GM23338 (cell line): ENCODE results near the gene AKAP13. TPM values are rescaled to one million over a fixed set of nuclear protein-coding genes. Genes with fewer than 3 reads are reported as not detected.

ENCODE experiments used
- ATAC-seq: fragments of 200-7000 bp; cut with Tn5 transposase; 3 replicates; pipeline ENCODE4 v1.9.1; 2020
- DNase-seq: peaks from one replicate; pipeline ENCODE4 v3.0.0-alpha.2; 2015; ENCODE audit warnings: low spot score
- H2AFZ ChIP-seq: fragments of 200-600 bp; sonication (generic); 2 replicates; pipeline ENCODE4 v1.8.0; 2016; ENCODE audit warnings: antibody characterized with exemption, mild to moderate bottlenecking, moderate library complexity
- H3F3A ChIP-seq: fragments of 200-600 bp; sonication (generic); replicated peaks from 2 replicates; pipeline ENCODE4 v1.8.0; 2017; ENCODE audit warnings: antibody characterized with exemption, mixed run types, low read depth
- H3K27ac ChIP-seq: fragments of 200-600 bp; sonication (generic); 2 replicates; pipeline ENCODE4 v1.6.1; 2016; ENCODE audit warnings: low read depth
- H3K27me3 ChIP-seq: fragments of 200-600 bp; sonication (generic); 2 replicates; pipeline ENCODE4 v1.8.0; 2016; ENCODE audit warnings: mild to moderate bottlenecking, mixed run types, moderate library complexity; ENCODE audit not compliant: insufficient read depth
- H3K36me3 ChIP-seq: fragments of 200-600 bp; sonication (generic); 2 replicates; pipeline ENCODE4 v1.8.0; 2016; ENCODE audit warnings: mild to moderate bottlenecking; ENCODE audit not compliant: insufficient read depth
- H3K4me1 ChIP-seq: fragments of 200-600 bp; sonication (generic); 2 replicates; pipeline ENCODE4 v1.8.0; 2016; ENCODE audit warnings: mild to moderate bottlenecking, moderate library complexity; ENCODE audit not compliant: insufficient read depth
- H3K4me2 ChIP-seq: fragments of 200-600 bp; sonication (generic); 2 replicates; pipeline ENCODE4 v1.7.1; 2017; ENCODE audit warnings: mixed run types
- H3K4me3 ChIP-seq: fragments of 200-600 bp; sonication (generic); 2 replicates; pipeline ENCODE4 v1.6.1; 2016; ENCODE audit warnings: mixed run types
- H3K79me2 ChIP-seq: fragments of 200-600 bp; sonication (generic); replicated peaks from 2 replicates; pipeline ENCODE4 v1.8.0; 2017; ENCODE audit warnings: mild to moderate bottlenecking; ENCODE audit not compliant: insufficient read depth
- H3K9me2 ChIP-seq: fragments of 200-600 bp; sonication (generic); 2 replicates; pipeline ENCODE4 v1.8.0; 2017; ENCODE audit not compliant: insufficient read depth
- H4K20me1 ChIP-seq: fragments of 200-600 bp; sonication (generic); replicated peaks from 2 replicates; pipeline ENCODE4 v1.8.0; 2017; ENCODE audit warnings: mild to moderate bottlenecking; ENCODE audit not compliant: insufficient read depth
- H3K27ac Mint-ChIP-seq: 2 replicates; pipeline ENCODE4 v1.8.0; 2020; ENCODE audit warnings: inconsistent platforms, mild to moderate bottlenecking, moderate library complexity, mixed read lengths
- H3K27me3 Mint-ChIP-seq: 3 replicates; pipeline ENCODE4 v1.8.0; 2022; ENCODE audit warnings: low read depth, mild to moderate bottlenecking, moderate library complexity, mixed read lengths, inconsistent platforms; ENCODE audit not compliant: insufficient read depth, poor library complexity
- H3K36me3 Mint-ChIP-seq: 3 replicates; pipeline ENCODE4 v1.8.0; 2021; ENCODE audit warnings: low read depth, mild to moderate bottlenecking, inconsistent platforms, moderate library complexity, mixed read lengths
- H3K4me1 Mint-ChIP-seq: 3 replicates; pipeline ENCODE4 v1.8.0; 2020; ENCODE audit warnings: mild to moderate bottlenecking, inconsistent platforms, mixed read lengths
- H3K4me3 Mint-ChIP-seq: 3 replicates; pipeline ENCODE4 v1.8.0; 2021; ENCODE audit warnings: moderate library complexity, mild to moderate bottlenecking, inconsistent platforms, mixed read lengths
- H3K9me3 Mint-ChIP-seq: 3 replicates; pipeline ENCODE4 v1.8.0; 2020; ENCODE audit warnings: moderate library complexity, mild to moderate bottlenecking, inconsistent platforms, mixed read lengths
- CREB1 ChIP-seq: fragments of 250-450 bp; sonication (Bioruptor Pico); IDR thresholded peaks from 2 replicates; pipeline ENCODE4 v1.5.0; 2020; ENCODE audit warnings: low read depth, mild to moderate bottlenecking, moderate library complexity
- EZH2 ChIP-seq: fragments of 200-600 bp; sonication (generic); IDR thresholded peaks from one replicate; pipeline ENCODE4 v1.8.0; 2017; ENCODE audit warnings: antibody characterized with exemption, mild to moderate bottlenecking, low read depth; ENCODE audit not compliant: unreplicated experiment
- EZH2phosphoT487 ChIP-seq: fragments of 200-600 bp; sonication (generic); IDR thresholded peaks from one replicate; pipeline ENCODE4 v1.8.1; 2018; ENCODE audit warnings: antibody characterized with exemption; ENCODE audit not compliant: unreplicated experiment
- NANOG ChIP-seq: IDR thresholded peaks from 2 replicates; pipeline ENCODE4 v1.6.1; 2016; ENCODE audit warnings: antibody characterized with exemption, borderline replicate concordance
- STAT1 ChIP-seq: IDR thresholded peaks from one replicate; pipeline ENCODE4 v1.6.1; 2016; ENCODE audit warnings: antibody characterized with exemption; ENCODE audit not compliant: unreplicated experiment
- ZNF114 ChIP-seq: fragments of 250-450 bp; sonication (Bioruptor Pico); IDR thresholded peaks from 2 replicates; pipeline ENCODE4 v1.5.0; 2020; ENCODE audit warnings: mild to moderate bottlenecking, moderate library complexity
- ZNF331 ChIP-seq: fragments of 250-450 bp; sonication (Bioruptor Pico); IDR thresholded peaks from 2 replicates; pipeline ENCODE4 v1.5.0; 2020; ENCODE audit warnings: low read depth, mild to moderate bottlenecking, moderate library complexity
- polyA plus RNA-seq: library from polyadenylated mRNA; unstranded; fragments of >200 nt; fragmentation: Nextera tagmentation; extraction: Ambion mirVana; gene quantifications from 2 replicates; pipeline ENCODE4 v1.2.1, GENCODE V29; 2016
- total RNA-seq: library from RNA; depleted of rRNA; stranded (reverse); fragments of >200 nt; shearing (Covaris generic); gene quantifications from 2 replicates; pipeline ENCODE4 v1.2.3, GENCODE V29; 2014
- TF ChIP-seq, protein P1 (sequence below): fragments of 250-450 bp; sonication (Bioruptor Pico); IDR thresholded peaks from 2 replicates; pipeline ENCODE4 v1.5.0; 2020; ENCODE audit warnings: mild to moderate bottlenecking, moderate library complexity
- TF ChIP-seq, protein P2 (sequence below): IDR thresholded peaks from 2 replicates; pipeline ENCODE4 v1.6.1; 2016; ENCODE audit warnings: antibody characterized with exemption
- TF ChIP-seq, protein P3 (sequence below), 2 experiments: fragments of 200-600 bp in 1 of 2; sonication (generic) in 1 of 2; conservative IDR thresholded peaks; 2 replicates each; pipeline versions ENCODE4 v1.5.1 to v1.6.1; 2016 to 2017; ENCODE audit warnings: antibody characterized with exemption in 2 of 2, low read depth in 2 of 2, mild to moderate bottlenecking in 2 of 2, moderate library complexity in 1 of 2
- TF ChIP-seq, protein P4 (sequence below): IDR thresholded peaks from one replicate; pipeline ENCODE4 v1.6.1; 2018; ENCODE audit warnings: antibody characterized with exemption; ENCODE audit not compliant: unreplicated experiment

Gene AKAP13
- total and polyA plus RNA-seq, 2 experiments from 2014 or later: 46.2 to 60.7 TPM

DNA sequence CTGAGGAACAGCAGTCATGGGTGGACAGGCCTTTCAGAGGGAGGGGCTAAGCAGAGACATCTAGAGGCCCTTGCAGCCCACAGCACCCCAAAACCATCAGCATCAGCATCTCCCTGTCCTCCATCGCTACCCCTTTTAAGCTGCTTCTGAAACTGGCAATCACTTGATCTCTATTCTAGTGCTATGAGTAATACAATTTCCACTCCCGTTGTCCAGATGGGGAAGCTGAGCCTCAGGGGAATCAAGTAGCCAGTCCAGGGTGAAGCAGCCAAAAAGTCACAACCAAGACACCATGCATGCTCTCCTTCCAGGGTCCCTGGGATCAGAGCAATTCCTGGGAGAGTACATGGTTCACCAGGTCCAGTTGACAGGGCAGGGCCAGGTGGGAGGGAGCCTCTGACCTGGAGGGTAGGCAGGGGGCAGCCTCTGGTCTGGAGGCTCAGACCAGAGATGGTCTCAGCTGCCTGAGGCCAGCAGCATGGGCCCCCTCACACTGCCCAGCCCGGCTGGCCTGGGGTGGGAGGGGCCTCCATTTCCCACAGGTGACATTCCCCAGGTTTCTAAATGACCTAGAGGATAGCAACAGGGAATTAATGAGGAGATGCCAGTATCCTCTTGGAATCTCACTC, 384.4 kb downstream of the AKAP13 start (continued):
- TF ChIP-seq, protein P1, sequence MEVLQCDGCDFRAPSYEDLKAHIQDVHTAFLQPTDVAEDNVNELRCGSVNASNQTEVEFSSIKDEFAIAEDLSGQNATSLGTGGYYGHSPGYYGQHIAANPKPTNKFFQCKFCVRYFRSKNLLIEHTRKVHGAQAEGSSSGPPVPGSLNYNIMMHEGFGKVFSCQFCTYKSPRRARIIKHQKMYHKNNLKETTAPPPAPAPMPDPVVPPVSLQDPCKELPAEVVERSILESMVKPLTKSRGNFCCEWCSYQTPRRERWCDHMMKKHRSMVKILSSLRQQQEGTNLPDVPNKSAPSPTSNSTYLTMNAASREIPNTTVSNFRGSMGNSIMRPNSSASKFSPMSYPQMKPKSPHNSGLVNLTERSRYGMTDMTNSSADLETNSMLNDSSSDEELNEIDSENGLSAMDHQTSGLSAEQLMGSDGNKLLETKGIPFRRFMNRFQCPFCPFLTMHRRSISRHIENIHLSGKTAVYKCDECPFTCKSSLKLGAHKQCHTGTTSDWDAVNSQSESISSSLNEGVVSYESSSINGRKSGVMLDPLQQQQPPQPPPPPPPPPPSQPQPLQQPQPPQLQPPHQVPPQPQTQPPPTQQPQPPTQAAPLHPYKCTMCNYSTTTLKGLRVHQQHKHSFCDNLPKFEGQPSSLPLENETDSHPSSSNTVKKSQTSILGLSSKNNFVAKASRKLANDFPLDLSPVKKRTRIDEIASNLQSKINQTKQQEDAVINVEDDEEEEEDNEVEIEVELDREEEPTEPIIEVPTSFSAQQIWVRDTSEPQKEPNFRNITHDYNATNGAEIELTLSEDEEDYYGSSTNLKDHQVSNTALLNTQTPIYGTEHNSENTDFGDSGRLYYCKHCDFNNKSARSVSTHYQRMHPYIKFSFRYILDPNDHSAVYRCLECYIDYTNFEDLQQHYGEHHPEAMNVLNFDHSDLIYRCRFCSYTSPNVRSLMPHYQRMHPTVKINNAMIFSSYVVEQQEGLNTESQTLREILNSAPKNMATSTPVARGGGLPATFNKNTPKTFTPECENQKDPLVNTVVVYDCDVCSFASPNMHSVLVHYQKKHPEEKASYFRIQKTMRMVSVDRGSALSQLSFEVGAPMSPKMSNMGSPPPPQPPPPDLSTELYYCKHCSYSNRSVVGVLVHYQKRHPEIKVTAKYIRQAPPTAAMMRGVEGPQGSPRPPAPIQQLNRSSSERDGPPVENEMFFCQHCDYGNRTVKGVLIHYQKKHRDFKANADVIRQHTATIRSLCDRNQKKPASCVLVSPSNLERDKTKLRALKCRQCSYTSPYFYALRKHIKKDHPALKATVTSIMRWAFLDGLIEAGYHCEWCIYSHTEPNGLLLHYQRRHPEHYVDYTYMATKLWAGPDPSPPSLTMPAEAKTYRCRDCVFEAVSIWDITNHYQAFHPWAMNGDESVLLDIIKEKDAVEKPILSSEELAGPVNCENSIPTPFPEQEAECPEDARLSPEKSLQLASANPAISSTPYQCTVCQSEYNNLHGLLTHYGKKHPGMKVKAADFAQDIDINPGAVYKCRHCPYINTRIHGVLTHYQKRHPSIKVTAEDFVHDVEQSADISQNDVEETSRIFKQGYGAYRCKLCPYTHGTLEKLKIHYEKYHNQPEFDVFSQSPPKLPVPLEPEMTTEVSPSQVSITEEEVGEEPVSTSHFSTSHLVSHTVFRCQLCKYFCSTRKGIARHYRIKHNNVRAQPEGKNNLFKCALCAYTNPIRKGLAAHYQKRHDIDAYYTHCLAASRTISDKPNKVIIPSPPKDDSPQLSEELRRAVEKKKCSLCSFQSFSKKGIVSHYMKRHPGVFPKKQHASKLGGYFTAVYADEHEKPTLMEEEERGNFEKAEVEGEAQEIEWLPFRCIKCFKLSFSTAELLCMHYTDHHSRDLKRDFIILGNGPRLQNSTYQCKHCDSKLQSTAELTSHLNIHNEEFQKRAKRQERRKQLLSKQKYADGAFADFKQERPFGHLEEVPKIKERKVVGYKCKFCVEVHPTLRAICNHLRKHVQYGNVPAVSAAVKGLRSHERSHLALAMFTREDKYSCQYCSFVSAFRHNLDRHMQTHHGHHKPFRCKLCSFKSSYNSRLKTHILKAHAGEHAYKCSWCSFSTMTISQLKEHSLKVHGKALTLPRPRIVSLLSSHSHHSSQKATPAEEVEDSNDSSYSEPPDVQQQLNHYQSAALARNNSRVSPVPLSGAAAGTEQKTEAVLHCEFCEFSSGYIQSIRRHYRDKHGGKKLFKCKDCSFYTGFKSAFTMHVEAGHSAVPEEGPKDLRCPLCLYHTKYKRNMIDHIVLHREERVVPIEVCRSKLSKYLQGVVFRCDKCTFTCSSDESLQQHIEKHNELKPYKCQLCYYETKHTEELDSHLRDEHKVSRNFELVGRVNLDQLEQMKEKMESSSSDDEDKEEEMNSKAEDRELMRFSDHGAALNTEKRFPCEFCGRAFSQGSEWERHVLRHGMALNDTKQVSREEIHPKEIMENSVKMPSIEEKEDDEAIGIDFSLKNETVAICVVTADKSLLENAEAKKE (CRISPR knock-in tag): no peak
- TF ChIP-seq ZNF331 (CRISPR knock-in tag): no peak

DNA sequence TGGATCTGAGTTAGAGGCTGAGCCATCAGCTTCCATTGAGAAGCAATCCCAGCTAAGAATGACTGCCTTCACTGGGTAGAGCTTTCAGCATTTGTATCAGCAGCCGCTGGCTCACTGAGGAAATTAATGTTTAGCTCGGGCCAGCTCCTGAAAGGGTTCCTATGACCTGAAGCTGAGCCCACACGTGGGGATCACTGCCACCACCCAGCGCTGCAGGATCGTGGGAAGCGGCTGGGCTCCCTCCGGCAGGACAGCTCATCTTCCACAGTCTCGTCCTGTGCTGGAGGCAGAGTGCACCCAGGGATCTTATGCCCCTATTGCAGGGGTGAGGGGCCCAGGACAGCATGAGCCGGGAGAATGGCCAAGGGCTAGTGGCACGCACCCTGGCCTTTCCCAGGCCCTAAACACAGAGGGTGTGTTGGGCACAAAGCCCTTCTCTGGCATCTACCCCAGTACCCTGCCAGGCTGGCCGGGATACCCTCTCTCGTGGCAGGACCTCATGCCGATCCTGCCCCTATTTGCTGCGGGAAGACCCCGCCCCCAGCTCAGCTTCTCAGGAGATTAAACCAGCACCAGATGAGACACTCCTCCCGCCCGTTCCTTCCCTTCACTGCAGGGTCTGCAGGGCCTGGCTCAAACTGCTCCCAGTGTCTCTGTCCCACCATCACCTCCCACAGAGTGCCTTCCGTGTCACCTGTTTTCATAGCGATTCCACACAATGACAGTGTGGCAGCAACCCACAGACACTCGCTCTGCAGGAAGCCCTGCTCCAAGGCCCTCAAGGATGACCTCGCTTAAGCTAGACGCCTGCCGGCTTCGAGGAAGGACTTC, 385.8 kb downstream of the AKAP13 start:
- Histone ChIP-seq H2AFZ (no peak overlapping the region), H3K9me2 (no peaks in the 10 kb centered on the region), H3K4me1 (no peaks in the 10 kb centered on the region), H3K27me3 (no peaks in the 10 kb centered on the region), H4K20me1 (no peaks in the 10 kb centered on the region; the same call in 1 of the 2 replicates), H3K79me2 (peaks cover 60% of the 10 kb centered on the region), H3F3A (no peaks in the 10 kb centered on the region), H3K4me3 (no peak overlapping the region), H3K4me2 (no peak overlapping the region), H3K27ac (no peak overlapping the region), H3K36me3 (no peaks in the 10 kb centered on the region)
- H3K27me3 Mint-ChIP-seq: peaks cover 4% of the 10 kb centered on the region
- H3K36me3 Mint-ChIP-seq: peaks cover 29% of the 10 kb centered on the region
- peak; percentile 68 for ATAC-seq
- H3K4me3 Mint-ChIP-seq: no peak overlapping the region
- DNase-seq: no peak
- no peaks in the 10 kb centered on the region for H3K9me3 Mint-ChIP-seq
- H3K27ac Mint-ChIP-seq: no peak overlapping the region
- peaks cover 26% of the 10 kb centered on the region for H3K4me1 Mint-ChIP-seq
- no peak for TF ChIP-seq STAT1
- TF ChIP-seq ZNF114 (CRISPR knock-in tag): no peak
- TF ChIP-seq, protein P2, sequence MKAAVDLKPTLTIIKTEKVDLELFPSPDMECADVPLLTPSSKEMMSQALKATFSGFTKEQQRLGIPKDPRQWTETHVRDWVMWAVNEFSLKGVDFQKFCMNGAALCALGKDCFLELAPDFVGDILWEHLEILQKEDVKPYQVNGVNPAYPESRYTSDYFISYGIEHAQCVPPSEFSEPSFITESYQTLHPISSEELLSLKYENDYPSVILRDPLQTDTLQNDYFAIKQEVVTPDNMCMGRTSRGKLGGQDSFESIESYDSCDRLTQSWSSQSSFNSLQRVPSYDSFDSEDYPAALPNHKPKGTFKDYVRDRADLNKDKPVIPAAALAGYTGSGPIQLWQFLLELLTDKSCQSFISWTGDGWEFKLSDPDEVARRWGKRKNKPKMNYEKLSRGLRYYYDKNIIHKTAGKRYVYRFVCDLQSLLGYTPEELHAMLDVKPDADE: no peak
- TF ChIP-seq, protein P3, sequence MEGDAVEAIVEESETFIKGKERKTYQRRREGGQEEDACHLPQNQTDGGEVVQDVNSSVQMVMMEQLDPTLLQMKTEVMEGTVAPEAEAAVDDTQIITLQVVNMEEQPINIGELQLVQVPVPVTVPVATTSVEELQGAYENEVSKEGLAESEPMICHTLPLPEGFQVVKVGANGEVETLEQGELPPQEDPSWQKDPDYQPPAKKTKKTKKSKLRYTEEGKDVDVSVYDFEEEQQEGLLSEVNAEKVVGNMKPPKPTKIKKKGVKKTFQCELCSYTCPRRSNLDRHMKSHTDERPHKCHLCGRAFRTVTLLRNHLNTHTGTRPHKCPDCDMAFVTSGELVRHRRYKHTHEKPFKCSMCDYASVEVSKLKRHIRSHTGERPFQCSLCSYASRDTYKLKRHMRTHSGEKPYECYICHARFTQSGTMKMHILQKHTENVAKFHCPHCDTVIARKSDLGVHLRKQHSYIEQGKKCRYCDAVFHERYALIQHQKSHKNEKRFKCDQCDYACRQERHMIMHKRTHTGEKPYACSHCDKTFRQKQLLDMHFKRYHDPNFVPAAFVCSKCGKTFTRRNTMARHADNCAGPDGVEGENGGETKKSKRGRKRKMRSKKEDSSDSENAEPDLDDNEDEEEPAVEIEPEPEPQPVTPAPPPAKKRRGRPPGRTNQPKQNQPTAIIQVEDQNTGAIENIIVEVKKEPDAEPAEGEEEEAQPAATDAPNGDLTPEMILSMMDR (conservative IDR thresholded peaks at IDR 0.05; ENCODE audit: low read depth in 2 of 2): no peak
- TF ChIP-seq, protein P4, sequence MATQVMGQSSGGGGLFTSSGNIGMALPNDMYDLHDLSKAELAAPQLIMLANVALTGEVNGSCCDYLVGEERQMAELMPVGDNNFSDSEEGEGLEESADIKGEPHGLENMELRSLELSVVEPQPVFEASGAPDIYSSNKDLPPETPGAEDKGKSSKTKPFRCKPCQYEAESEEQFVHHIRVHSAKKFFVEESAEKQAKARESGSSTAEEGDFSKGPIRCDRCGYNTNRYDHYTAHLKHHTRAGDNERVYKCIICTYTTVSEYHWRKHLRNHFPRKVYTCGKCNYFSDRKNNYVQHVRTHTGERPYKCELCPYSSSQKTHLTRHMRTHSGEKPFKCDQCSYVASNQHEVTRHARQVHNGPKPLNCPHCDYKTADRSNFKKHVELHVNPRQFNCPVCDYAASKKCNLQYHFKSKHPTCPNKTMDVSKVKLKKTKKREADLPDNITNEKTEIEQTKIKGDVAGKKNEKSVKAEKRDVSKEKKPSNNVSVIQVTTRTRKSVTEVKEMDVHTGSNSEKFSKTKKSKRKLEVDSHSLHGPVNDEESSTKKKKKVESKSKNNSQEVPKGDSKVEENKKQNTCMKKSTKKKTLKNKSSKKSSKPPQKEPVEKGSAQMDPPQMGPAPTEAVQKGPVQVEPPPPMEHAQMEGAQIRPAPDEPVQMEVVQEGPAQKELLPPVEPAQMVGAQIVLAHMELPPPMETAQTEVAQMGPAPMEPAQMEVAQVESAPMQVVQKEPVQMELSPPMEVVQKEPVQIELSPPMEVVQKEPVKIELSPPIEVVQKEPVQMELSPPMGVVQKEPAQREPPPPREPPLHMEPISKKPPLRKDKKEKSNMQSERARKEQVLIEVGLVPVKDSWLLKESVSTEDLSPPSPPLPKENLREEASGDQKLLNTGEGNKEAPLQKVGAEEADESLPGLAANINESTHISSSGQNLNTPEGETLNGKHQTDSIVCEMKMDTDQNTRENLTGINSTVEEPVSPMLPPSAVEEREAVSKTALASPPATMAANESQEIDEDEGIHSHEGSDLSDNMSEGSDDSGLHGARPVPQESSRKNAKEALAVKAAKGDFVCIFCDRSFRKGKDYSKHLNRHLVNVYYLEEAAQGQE: no peak
- TF ChIP-seq NANOG: no peak
- no peak for TF ChIP-seq CREB1 (CRISPR knock-in tag)
- TF ChIP-seq EZH2phosphoT487: no peak
- no peak for TF ChIP-seq EZH2
